ENCODE results near the gene PTMA.
A peak's percentile ranks its signal among the peaks of the same experiment; 100 is the strongest.

GRCh38 chr2:231677632-231678104, 30.7 kb upstream of the PTMA start:
- TF ChIP-seq CTCF (IDR thresholded peaks at IDR 0.05; ENCODE audit: insufficient read depth, low read length, poor library complexity, severe bottlenecking) (peak; percentile 93), EZH2phosphoT487 (conservative IDR thresholded peaks at IDR 0.05; ENCODE audit: low read length) (no peak)
